Activated CD8-positive, alpha-beta memory T cell treated with anti-CD3 and anti-CD28 coated beads for 24 hours (primary cell): Measurements from ENCODE around the gene JMJD8.

Experiments used
- DNase-seq: peaks from one replicate; pipeline ENCODE4 v3.0.0-alpha.2; 2020

Gene JMJD8

GRCh38 chr16:687499-687898, 3.4 kb upstream of the JMJD8 start:
- DNase-seq: no peak

GRCh38 chr16:686459-687260, 2.5 kb upstream of the JMJD8 start:
- DNase-seq: no peak

GRCh38 chr16:685967-686366, 1.8 kb upstream of the JMJD8 start:
- no peak for DNase-seq

GRCh38 chr16:684961-685696, 995 bp upstream of the JMJD8 start:
- no peak for DNase-seq

GRCh38 chr16:683396-684070, 601 bp downstream of the JMJD8 start:
- DNase-seq: no peak

GRCh38 chr16:682493-683395, 1.4 kb downstream of the JMJD8 start:
- no peak for DNase-seq

- DNase-seq: no peak
These were observed 2.2 kb downstream of the JMJD8 start for GRCh38 chr16:681746-682427.

- DNase-seq: peak; percentile 70
These were observed 3.0 kb downstream of the JMJD8 start for GRCh38 chr16:680967-681745.

GRCh38 chr16:680625-680945, 3.5 kb downstream of the JMJD8 start:
- no peak for DNase-seq

- DNase-seq: peak; percentile 94
These were observed 4.1 kb downstream of the JMJD8 start, which contains the start of gene STUB1 for GRCh38 chr16:679814-680624. Gene STUB1 (plus strand): TSS chr16:680410. CDS start chr16:680526, 116 bp downstream.

- no peak for DNase-seq
These were observed 5.0 kb downstream of the JMJD8 start for GRCh38 chr16:678858-679813.

- no peak for DNase-seq
These were observed 5.8 kb downstream of the JMJD8 start for GRCh38 chr16:678209-678857.

- no peak for DNase-seq
These were observed 6.6 kb downstream of the JMJD8 start for GRCh38 chr16:677316-678190.

- no peak for DNase-seq
These were observed 7.2 kb downstream of the JMJD8 start for GRCh38 chr16:676913-677312.

- no peak for DNase-seq
These were observed 7.6 kb downstream of the JMJD8 start for GRCh38 chr16:676565-676902.

- no peak for DNase-seq
These were observed 8.1 kb downstream of the JMJD8 start for GRCh38 chr16:675884-676564.
